AG09309 (cell line): Measurements from ENCODE around the gene CADM4.

Experiments used
- DNase-seq: peaks from one replicate; pipeline ENCODE4 v3.0.0-alpha.2; 2010; ENCODE audit warnings: low read depth
- H3K4me3 ChIP-seq: 2 replicates; pipeline ENCODE4 v1.5.1; 2011; ENCODE audit warnings: mild to moderate bottlenecking, low read depth, low read length, moderate library complexity; ENCODE audit not compliant: control insufficient read depth
- CTCF ChIP-seq: IDR thresholded peaks from 2 replicates; pipeline ENCODE4 v1.5.1; 2011; ENCODE audit warnings: mild to moderate bottlenecking, low read depth, low read length, inconsistent platforms; ENCODE audit not compliant: insufficient read depth, control insufficient read depth; ENCODE audit errors: missing control alignments

Gene CADM4

GRCh38 chr19:43597876-43598275 is 41.8 kb downstream of the CADM4 start:
- TF ChIP-seq CTCF: no peak
- no peak for DNase-seq
- H3K4me3 ChIP-seq: 0 out of 2 replicates have a peak overlapping the region, but pooled peaks have one; percentile 9

GRCh38 chr19:43596842-43597461 is 42.7 kb downstream of the CADM4 start:
- TF ChIP-seq CTCF: no peak
- DNase-seq: no peak
- H3K4me3 ChIP-seq: peak overlapping the region; percentile 69

DNA sequence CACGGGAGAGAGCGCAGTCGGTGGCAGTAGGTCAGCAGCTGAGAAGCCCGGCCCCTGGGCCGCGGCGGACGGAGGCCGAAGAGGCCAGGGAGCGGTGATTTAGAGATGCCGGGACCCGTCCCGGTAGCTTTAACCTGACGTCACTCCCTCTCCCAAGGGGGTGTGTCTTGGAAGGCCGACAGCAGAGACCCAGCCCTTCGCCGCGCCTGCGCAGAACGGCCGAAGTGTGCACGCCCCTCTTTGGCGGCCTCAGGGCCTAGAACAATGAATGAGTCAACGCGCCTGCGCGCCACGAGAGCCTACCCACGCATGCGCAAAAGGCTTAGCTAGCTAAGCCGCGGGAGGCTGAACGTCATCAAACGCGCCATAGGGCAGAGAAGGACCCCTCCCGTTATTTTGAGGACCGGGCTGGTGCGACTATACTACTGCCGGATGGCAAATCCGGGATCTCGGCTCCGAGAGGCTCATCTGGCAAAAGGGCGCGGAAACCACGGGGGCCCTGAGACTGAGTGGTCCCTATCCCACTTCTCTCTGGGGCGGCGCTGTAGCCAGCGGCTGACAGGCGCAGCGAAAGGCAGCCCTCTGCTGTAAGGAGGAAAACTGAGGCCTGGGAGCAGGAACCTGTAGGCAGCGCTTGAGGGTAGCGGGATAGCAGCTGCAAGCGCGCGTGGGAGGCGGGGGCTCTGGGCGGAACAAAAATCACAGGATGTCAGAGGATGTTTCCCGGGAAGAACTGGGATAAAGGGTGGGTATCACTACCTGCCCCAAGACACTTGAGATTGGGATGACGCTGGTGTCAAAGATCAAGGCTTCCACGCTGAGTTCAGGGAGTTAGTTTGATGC is 43.4 kb downstream of the CADM4 start, which contains the start of the genes IRGQ and ZNF576:
IRGQ (minus strand) TSS at position 136 of the 843 bp plus-strand sequence. CDS start 796 bp downstream, outside the sequence.
ZNF576 (plus strand) TSS at position 597 of the 843 bp plus-strand sequence. CDS start 514 bp downstream, outside the sequence.
- peak; percentile 96 for DNase-seq
- TF ChIP-seq CTCF: no peak
- H3K4me3 ChIP-seq: peak within 1 kb of the TSS; percentile 74

GRCh38 chr19:43595605-43595998 is 44.0 kb downstream of the CADM4 start:
- no peak for DNase-seq
- H3K4me3 ChIP-seq: peak overlapping the region; percentile 74
- TF ChIP-seq CTCF: no peak

DNA sequence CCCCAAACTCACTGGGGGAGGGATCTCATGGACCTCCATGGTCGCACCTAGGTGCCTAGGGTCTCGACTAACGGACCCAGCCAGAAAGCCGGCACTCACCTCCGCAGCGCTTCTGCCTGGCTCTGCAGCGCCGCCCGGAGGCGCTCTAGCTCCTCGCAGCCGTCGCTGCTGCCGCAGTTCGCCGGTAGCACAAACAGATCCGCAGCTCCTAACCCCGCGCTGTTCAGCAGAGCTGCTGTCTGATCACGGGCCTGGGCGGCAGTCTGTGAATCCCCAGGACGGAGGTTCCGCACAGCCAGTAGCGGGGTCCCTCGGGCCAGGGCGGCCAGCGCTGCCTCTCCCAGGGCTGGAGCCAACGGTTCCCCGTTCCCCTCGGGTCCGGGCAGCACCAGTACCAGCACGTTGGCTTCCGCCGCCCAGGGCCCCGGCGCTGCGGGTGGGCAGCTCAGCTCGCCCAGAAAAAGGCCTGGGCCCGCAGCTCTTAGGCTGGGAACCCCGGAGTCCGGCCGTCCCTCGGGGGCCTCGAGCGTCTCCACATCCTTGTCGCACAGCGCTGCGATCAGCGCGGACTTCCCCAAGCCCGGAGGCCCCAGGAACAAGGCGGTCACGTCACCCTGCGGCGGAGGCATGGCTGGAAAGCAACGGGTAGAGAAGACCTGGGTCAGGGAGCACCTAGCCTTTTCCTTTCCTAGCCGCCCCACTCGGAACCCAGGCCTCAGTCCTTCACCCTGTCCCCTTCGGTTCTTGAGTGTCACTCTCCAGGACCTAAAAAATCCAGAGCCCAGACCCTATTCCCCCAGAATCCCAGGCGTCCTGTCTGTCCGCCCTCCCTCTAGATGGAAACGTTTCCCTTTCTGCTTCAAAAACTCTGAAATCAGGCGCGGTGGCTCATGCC is 44.7 kb downstream of the CADM4 start:
- peak overlapping the region; percentile 74 for H3K4me3 ChIP-seq
- DNase-seq: no peak
- TF ChIP-seq CTCF: peak; percentile 93
